Neuronal stem cell (in vitro differentiated cells): ENCODE data around the gene ATP2A1. TPM values are rescaled to one million over a fixed set of nuclear protein-coding genes. Genes with fewer than 3 reads are reported as not detected.

Source experiments
- DNase-seq: peaks from one replicate; pipeline ENCODE4 v3.0.0-alpha.2; 2013; ENCODE audit warnings: low spot score
- H2AFZ ChIP-seq: one replicate; pipeline ENCODE4 v1.6.1; 2013; ENCODE audit warnings: mild to moderate bottlenecking, low read length, inconsistent platforms
- H2AK5ac ChIP-seq: 2 replicates; pipeline ENCODE4 v1.6.1; 2013; ENCODE audit warnings: low read depth, mild to moderate bottlenecking, inconsistent platforms, low read length, moderate library complexity, mixed read lengths
- H2BK120ac ChIP-seq: 2 replicates; pipeline ENCODE4 v1.6.1; 2013; ENCODE audit warnings: low read depth, mild to moderate bottlenecking, inconsistent platforms, low read length, moderate library complexity, mixed read lengths
- H2BK12ac ChIP-seq: one replicate; pipeline ENCODE4 v1.6.1; 2013; ENCODE audit warnings: low read length, inconsistent platforms
- H2BK15ac ChIP-seq: 2 replicates; pipeline ENCODE4 v1.6.1; 2013; ENCODE audit warnings: mild to moderate bottlenecking, low read length, inconsistent platforms, mixed read lengths
- H2BK5ac ChIP-seq: one replicate; pipeline ENCODE4 v1.6.1; 2013; ENCODE audit warnings: inconsistent platforms, mild to moderate bottlenecking, low read length, moderate library complexity
- H3K14ac ChIP-seq: one replicate; pipeline ENCODE4 v1.6.1; 2013; ENCODE audit warnings: low read length, inconsistent platforms
- H3K18ac ChIP-seq: 2 replicates; pipeline ENCODE4 v1.6.1; 2013; ENCODE audit warnings: low read length, inconsistent platforms
- H3K23ac ChIP-seq: 2 replicates; pipeline ENCODE4 v1.6.1; 2013; ENCODE audit warnings: low read depth, mild to moderate bottlenecking, mixed read lengths, low read length, inconsistent platforms; ENCODE audit not compliant: poor library complexity
- H3K27ac ChIP-seq: replicated peaks from 3 replicates; pipeline ENCODE4 v1.5.1; 2013; ENCODE audit warnings: low read length, inconsistent platforms
- H3K27me3 ChIP-seq, 3 experiments: 2 replicates each; pipeline ENCODE4 v1.6.1; 2013; ENCODE audit warnings: low read length in 3 of 3, mild to moderate bottlenecking in 2 of 3, inconsistent platforms in 1 of 3, low read depth in 1 of 3, mixed read lengths in 1 of 3, moderate library complexity in 1 of 3; ENCODE audit not compliant: control insufficient read depth in 3 of 3, insufficient read depth in 3 of 3
- H3K36me3 ChIP-seq, 2 donors: replicated peaks in 1 of 2; 2 replicates each; pipeline ENCODE4 v1.6.1; 2013; ENCODE audit warnings: low read length in 2 of 2; ENCODE audit not compliant: control insufficient read depth in 2 of 2, insufficient read depth in 2 of 2
- H3K4ac ChIP-seq: 2 replicates; pipeline ENCODE4 v1.6.1; 2013; ENCODE audit warnings: inconsistent platforms, mild to moderate bottlenecking, low read length, moderate library complexity
- H3K4me1 ChIP-seq, 2 donors: 1 replicate in 1 of 2; 2 replicates in 1 of 2; pipeline ENCODE4 v1.6.1; 2013; ENCODE audit warnings: low read length in 2 of 2, low read depth in 1 of 2; ENCODE audit not compliant: control insufficient read depth in 2 of 2, insufficient read depth in 1 of 2
- H3K4me2 ChIP-seq: one replicate; pipeline ENCODE4 v1.6.1; 2013; ENCODE audit warnings: mild to moderate bottlenecking, low read length, inconsistent platforms; ENCODE audit not compliant: insufficient read depth, poor library complexity, severe bottlenecking
- H3K4me3 ChIP-seq, 2 donors: 2 replicates each; pipeline ENCODE4 v1.5.1; 2013; ENCODE audit warnings: low read length in 2 of 2, mild to moderate bottlenecking in 2 of 2, inconsistent platforms in 1 of 2, moderate library complexity in 1 of 2
- H3K79me1 ChIP-seq: one replicate; pipeline ENCODE4 v1.6.1; 2013; ENCODE audit warnings: low read depth, mild to moderate bottlenecking, inconsistent platforms, low read length, moderate library complexity
- H3K9ac ChIP-seq: one replicate; pipeline ENCODE4 v1.6.1; 2013; ENCODE audit warnings: mild to moderate bottlenecking, low read depth, low read length, inconsistent platforms; ENCODE audit not compliant: poor library complexity
- H3K9me3 ChIP-seq, 2 donors: replicated peaks in 1 of 2; 2 replicates each; pipeline versions ENCODE3 to v1.6.1; 2013; ENCODE audit warnings: low read length in 2 of 2, mild to moderate bottlenecking in 2 of 2, inconsistent platforms in 1 of 2, low read depth in 1 of 2, mixed read lengths in 1 of 2, moderate library complexity in 1 of 2; ENCODE audit not compliant: control insufficient read depth in 2 of 2, insufficient read depth in 1 of 2
- H4K8ac ChIP-seq: one replicate; pipeline ENCODE4 v1.6.1; 2013; ENCODE audit warnings: low read depth, mild to moderate bottlenecking, inconsistent platforms, low read length, moderate library complexity
- H4K91ac ChIP-seq: one replicate; pipeline ENCODE4 v1.6.1; 2013; ENCODE audit warnings: low read length, low read depth, mild to moderate bottlenecking, inconsistent platforms; ENCODE audit not compliant: poor library complexity
- WGBS, 2 donors: extraction: QIAGEN DNeasy Blood & Tissue Kit; methylation state at CpG; one replicate each; pipeline ENCODE4 v1.1.7; 2013; ENCODE audit warnings: missing lambda C conversion rate in 2 of 2, mixed read lengths in 1 of 2; ENCODE audit not compliant: insufficient read length in 2 of 2, insufficient replicate concordance in 1 of 2; ENCODE audit errors: extremely low coverage in 2 of 2; 5-methylcytosine and 5-hydroxymethylcytosine counted together
- small RNA-seq: library from polyadenylated mRNA; stranded (forward); fragments of <200 nt; extraction: miRNeasy Mini kit (QIAGEN cat#:217004); gene quantifications from one replicate; pipeline ENCODE3, GENCODE V24; 2013; ENCODE audit not compliant: insufficient read depth

Gene ATP2A1

DNA sequence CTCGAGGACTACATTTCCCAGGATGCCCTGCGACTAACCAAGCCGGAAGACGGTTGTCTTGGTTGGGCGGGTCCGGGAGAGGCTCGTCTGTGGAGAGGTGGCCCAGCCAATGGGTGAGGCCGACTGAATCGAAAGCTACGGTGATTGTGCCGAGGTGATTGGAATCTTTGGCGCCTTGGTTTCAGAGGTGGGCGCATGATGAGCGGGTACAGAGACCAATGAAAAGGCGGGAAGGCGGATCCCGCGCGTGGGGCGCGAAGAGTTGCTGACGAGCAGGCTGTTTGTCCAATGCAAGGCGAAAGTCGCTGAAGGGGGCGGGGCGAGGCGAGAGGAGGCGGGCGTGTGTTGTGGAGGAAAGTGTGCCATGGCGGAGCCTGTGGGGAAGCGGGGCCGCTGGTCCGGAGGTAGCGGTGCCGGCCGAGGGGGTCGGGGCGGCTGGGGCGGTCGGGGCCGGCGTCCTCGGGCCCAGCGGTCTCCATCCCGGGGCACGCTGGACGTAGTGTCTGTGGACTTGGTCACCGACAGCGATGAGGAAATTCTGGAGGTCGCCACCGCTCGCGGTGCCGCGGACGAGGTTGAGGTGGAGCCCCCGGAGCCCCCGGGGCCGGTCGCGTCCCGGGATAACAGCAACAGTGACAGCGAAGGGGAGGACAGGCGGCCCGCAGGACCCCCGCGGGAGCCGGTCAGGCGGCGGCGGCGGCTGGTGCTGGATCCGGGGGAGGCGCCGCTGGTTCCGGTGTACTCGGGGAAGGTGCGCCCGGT is 72.5 kb downstream of the ATP2A1 start, which contains the start of gene NFATC2IP:
Gene NFATC2IP, plus strand, starts transcription at position 290 of the 762 bp plus-strand sequence. Its CDS starts 75 bp downstream, at position 365.
- Histone ChIP-seq H4K91ac (no peak within 1 kb of the TSS), H2AFZ (peak within 1 kb of the TSS; percentile 97), H3K36me3 (peaks cover 21 to 38% of the 10 kb centered on the region in 2 donors), H2AK5ac (peak within 1 kb of the TSS; percentile 37), H3K4me3 (peak within 1 kb of the TSS; percentile 85 to 91), H3K27me3 (no peaks in the 10 kb centered on the region), H3K9me3 (no peaks in the 10 kb centered on the region), H2BK15ac (peak within 1 kb of the TSS; percentile 67), H3K18ac (peak within 1 kb of the TSS; percentile 95), H3K9ac (peak within 1 kb of the TSS; percentile 94), H3K27ac (peak within 1 kb of the TSS; percentile 82), H3K23ac (peak within 1 kb of the TSS; percentile 85), H2BK120ac (no peak within 1 kb of the TSS), H2BK5ac (peak within 1 kb of the TSS; percentile 98), H4K8ac (no peak within 1 kb of the TSS), H3K14ac (peak within 1 kb of the TSS; percentile 71), H2BK12ac (no peak within 1 kb of the TSS), H3K4me1 (peaks cover 8% of the 10 kb centered on the region in 2 donors), H3K4me2 (peak within 1 kb of the TSS; percentile 83), H3K79me1 (peaks cover 6% of the 10 kb centered on the region), H3K4ac (peak within 1 kb of the TSS; percentile 76)
- no CpG with 5 or more reads among the region's 79 CpGs for WGBS, 2 donors
- peak; percentile 99 for DNase-seq

DNA sequence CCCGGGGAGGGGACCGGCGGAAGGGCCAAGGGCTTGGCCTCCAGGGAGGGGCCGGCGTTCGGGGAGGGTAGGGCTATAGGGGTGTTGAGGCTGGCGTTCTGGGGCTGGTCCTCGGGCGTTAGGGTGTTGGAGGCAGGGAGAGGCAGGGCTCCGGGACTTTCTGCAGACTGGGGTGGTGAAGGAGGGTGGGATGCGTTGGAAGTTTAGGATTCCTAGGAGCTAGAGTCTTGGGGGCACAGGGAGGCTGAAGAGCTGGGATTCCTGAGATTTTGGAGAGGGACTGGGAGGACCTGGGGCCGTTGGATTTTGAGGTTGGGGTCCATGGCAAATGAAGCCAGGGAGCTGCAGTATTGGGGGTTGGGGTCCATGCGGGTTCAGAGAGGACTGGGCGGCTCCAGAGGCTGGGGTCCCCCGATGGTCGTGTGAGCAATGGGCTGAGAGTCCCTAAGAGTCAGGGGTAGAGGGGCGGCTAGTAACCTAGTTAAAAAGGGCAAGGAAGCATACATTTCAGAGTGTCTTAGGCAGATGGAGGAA is 73.2 kb downstream of the ATP2A1 start:
- no CpG with 5 or more reads among the region's 17 CpGs for WGBS, 2 donors
- peaks cover 26 to 44% of the 10 kb centered on the region in 2 donors for H3K36me3 ChIP-seq
- peak overlapping the region; percentile 83 for H3K4me2 ChIP-seq
- no peak overlapping the region for H3K27ac ChIP-seq
- H3K14ac ChIP-seq = peak overlapping the region; percentile 71
- H3K79me1 ChIP-seq = peaks cover 8% of the 10 kb centered on the region
- H3K9ac ChIP-seq = peak overlapping the region; percentile 94
- H3K4ac ChIP-seq = no peak overlapping the region
- H3K23ac ChIP-seq = peak overlapping the region; percentile 85
- H2BK15ac ChIP-seq = peak overlapping the region; percentile 67
- no peak overlapping the region for H4K91ac ChIP-seq
- DNase-seq = no peak
- no peak overlapping the region for H4K8ac ChIP-seq
- H2AFZ ChIP-seq = peak overlapping the region; percentile 97
- peaks cover 6 to 7% of the 10 kb centered on the region in 2 donors for H3K4me1 ChIP-seq
- peak overlapping the region; percentile 37 for H2AK5ac ChIP-seq
- no peak overlapping the region for H2BK120ac ChIP-seq
- H3K18ac ChIP-seq = peak overlapping the region; percentile 95
- no peak overlapping the region for H2BK12ac ChIP-seq
- peak overlapping the region; percentile 85 to 91 for H3K4me3 ChIP-seq
- H2BK5ac ChIP-seq = peak overlapping the region; percentile 98
- H3K27me3 ChIP-seq = no peaks in the 10 kb centered on the region
- H3K9me3 ChIP-seq = no peaks in the 10 kb centered on the region

Small RNA genes within 50 kb of the gene (small RNA-seq; reads per million reads assigned to genes)
- gene RF00416 = not detected
